ENCODE data around the gene GPR157.

DNA sequence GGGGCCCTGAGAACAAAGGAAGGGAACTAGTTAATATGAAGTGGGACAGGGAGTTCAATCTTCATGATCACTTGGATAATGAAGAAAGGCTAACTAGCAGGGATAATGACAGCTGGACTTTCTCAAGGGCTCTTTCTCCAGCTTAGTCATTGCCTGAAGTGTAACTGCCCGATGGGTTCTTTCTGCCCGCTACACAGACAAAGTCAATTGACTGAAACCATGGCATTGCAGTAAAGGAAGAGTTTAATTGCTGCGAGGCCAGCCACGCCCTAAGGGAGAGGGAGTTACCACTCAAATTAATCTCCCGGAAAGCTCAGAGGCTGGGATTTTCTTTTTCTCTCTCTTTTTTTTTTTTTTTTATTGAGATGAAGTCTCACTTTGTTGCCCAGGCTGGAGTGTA, 42.9 kb downstream of the GPR157 start:
- no peak for TF ChIP-seq POLR2AphosphoS5 (IDR thresholded peaks at IDR 0.05)
- TF ChIP-seq CTCF (IDR thresholded peaks at IDR 0.05): no peak

Measured in transverse colon (tissue), 4 donors.